ENCODE results near the gene DNAJB5.
"Not testable (repeated sequence)": the region's sequence is repeated elsewhere in the genome, so short reads cannot be mapped to it uniquely, and the experiment has no call there.

Gene DNAJB5

GRCh38 chr9:35001285-35001677, 11.7 kb downstream of the DNAJB5 start:
- no peak for DNase-seq

GRCh38 chr9:35001803-35002502, 12.4 kb downstream of the DNAJB5 start:
- DNase-seq, result no peak

- DNase-seq, result no peak
These were observed 13.1 kb downstream of the DNAJB5 start for GRCh38 chr9:35002623-35003022.

DNA sequence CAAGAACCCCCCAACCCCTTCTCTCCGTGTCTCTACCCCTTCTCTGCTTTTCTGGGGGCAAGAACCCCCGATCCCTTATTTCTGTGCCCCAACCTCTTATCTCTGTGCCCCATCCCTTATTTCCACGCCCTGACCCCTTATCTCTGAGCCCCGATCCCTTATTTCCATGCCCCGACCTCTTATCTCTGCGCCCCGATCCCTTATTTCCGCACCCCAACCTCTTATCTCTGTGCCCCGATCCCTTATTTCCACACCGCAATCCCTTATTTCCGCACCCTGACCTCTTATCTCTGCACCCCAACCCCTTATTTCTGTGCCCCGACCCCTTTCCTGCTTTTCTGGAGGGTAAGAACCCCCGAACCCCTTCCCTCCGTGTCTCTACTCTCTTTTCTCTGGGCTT, 14.8 kb downstream of the DNAJB5 start:
- not testable (repeated sequence) for DNase-seq

- no peak for DNase-seq
These were observed 20.9 kb downstream of the DNAJB5 start for GRCh38 chr9:35010351-35010958.

- no peak for DNase-seq
These were observed 25.0 kb downstream of the DNAJB5 start for GRCh38 chr9:35014517-35014916.

DNA sequence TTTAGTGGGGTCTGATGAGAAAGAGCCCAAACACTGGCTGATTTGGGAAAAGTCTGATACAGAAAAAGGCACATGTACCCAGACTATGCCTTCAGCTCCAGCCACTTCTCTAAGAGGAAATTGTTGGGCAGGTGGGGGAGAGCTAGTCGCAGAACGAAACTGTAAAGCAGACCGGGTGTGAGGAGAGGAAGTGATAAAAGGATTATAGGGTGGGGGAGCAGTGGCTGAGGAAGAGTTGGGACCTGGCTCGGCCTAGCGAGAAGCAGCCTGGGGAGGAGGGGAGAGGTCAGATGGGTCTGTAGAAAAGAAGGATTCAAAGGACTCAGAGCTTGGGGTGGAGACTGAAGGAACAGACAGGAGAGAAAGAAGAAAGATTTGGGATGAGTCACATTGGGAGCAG, 33.9 kb downstream of the DNAJB5 start:
- DNase-seq, result not testable (repeated sequence)

DNA sequence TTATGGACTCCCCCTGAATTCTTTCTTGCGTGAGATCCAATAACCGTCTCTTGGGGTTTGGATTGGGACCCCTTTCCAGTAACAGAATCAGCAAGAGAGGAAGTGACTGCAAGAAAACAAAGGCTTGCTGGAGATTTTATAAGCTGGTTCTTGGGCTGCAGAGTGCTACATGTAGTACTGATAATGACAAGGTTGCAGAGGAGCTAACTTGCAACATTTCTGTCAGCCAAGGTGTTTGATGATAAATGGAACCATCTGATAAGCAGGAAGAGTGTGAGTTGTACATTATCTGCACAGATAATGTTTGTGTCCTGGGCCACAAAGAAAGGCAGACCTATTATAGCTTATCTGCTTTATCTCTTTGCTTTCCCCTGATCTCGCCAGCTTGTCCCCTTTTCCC, 37.1 kb downstream of the DNAJB5 start:
- no peak for DNase-seq

- DNase-seq, result no peak
These were observed 37.8 kb downstream of the DNAJB5 start for GRCh38 chr9:35027374-35027773.

DNA sequence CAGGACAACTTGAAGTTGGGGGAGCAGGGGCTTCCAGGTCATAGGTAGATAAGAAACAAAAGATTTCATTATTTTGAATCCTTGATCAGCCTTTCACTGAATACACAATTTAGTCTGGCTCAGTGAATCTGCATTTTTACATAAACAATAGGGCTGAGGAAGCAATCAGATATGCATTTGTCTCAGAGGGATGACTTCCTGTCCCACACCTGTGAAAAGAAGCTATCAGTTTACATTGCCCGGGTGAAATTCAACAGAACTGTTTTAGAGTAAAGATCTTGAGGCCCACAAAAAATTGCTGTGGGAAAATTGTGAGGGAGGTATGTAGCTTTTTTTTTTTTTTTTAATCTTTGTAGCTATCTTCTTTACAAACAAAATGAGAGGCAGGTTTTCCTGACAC, 38.3 kb downstream of the DNAJB5 start:
- no peak for DNase-seq

DNA sequence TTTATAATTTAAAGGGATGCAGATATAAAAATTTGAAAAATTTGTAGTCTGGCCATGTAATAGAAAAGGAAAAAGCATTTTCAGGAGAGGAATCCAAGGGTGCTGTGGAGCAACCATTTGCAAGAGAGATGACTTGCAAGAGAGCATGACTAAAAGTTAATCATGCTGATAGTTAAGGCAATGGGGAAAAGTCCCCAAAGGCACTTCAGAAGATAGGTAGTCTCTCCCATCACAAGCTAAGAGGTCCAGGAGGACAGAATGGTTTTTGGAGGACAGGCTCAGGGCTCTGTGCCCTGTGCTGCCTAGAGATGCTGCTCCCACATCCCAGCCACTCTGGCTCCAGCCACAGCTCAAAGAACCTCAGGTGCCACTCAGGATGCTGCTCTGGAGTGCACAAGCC, 38.8 kb downstream of the DNAJB5 start:
- DNase-seq, result no peak

DNA sequence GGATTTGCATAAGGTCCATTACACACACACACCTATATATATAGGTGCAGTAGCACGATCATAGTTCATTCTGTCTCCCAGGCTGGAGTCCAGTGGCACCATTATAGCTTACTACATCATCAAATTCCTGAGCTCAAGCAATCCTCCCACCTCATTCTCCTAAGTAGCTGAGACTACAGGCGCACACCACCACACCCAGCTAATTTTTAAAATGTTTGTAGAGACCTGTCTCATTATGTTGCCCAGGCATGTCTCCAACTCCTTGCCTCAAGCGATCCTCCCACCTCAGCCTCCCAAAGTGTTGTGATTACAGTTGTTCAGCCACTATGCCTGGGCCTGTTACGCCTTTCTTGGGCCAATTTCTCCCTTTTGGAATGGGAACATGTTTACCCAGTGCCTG, 39.7 kb downstream of the DNAJB5 start:
- no peak for DNase-seq

- no peak for DNase-seq
These were observed 40.3 kb downstream of the DNAJB5 start for GRCh38 chr9:35029852-35030251.

DNA sequence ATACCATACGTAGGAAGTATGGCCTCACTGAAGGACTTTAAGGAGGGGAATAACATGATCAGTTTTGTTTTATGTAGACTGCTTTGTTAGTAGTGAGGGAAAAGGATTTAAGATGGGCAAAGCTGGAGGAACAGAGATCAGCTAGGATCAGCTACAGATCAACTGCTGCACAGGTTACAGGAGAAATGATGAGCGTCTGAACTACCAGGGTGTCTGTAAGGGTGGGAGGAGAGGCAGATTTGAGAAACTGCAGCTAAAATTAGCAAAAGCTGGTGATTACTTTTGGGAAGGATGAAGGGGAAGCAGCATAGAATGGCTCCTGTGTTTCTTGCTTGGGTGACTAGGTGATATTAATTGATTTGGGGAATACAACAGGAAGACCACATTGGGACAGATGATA, 43.6 kb downstream of the DNAJB5 start:
- DNase-seq, result no peak

DNA sequence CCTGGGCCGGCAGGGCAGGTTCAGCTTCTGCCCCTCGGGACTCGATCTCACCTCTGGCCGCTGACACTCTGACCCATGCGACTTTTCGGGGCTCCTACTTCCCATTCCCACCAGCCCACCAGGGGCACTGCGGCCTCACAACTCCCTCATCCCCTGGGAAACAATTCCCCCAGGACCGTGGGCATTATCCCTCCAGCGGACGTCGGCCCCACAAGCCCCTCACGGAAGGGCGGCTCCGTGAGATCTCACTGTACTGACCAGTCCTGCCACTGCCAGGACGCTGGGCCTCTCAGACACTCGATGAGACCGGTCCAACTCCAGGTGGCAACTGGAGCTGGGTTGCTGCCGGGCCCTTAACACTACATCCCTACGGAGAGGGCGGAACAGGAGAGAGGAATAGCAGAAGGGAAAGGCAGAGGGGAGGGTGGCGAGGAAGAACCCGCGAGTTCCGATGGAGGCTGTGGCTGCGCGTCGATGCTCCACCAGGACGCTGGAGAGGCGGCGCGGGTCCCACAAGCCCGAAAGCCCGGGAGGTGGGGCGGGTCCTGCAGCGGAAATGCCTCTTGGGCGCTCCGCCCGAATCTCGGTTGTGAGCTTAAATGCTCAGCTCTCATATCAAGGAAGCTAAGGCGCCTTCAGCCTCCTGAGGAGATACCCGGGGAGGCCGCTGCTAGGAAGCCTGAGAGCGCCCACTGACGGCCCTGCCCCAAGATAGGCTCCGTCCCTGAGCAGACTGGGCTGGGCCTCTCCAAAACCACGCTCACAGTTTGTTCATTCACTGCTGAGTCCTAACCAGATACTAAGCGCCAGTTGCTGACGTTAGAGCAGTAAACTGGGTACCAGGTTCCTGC, 46.5 kb downstream of the DNAJB5 start:
- DNase-seq, result no peak

DNA sequence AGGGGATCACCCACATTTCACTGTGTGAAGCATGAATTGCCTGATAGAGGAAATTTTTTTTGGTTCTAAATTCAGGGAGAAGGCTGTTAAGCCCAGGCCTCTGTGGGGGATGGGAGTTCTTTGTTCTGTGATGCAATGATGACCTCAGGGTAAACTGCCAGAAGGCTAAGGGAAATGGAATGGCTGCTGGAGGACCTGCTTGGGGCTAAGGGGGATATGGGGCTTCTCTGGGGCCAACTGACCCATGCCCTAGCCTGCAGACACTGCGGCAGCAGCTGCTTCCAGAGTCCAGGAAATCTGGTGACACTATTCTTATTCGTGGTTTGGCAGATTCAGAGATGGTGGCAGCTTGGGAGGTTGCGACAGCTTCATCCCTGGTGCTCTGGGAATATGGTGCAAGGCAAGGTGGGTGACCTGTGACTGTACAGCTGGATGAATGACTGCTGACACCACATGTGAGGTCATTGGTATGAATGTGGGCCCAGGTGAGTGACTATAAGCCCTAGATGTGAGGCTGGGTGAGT, 52.6 kb downstream of the DNAJB5 start:
- no peak for DNase-seq

GRCh38 chr9:35042891-35043545, 53.5 kb downstream of the DNAJB5 start:
- DNase-seq, result no peak

DNA sequence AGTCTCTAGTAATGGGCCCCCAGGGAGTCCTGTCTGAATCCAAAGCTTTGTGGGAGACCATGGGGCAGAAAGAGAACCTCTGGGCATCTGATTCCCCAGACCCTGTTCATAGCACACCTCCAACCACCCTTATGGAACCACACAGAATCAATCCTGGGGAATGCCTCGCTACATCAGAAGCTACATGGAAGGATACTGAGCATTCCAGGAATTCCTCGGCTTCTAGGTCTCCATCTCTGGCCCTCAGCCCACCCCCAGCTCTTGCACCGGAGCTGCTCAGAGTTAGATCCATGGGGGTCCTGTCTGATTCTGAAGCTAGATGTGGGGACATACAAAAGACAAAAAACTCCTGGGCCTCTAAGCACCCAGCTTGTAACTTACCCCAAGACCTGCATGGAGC, 54.5 kb downstream of the DNAJB5 start:
- no peak for DNase-seq
